ENCODE results near the gene NUTF2.

The NUTF2 gene

GRCh38 chr16:67865318-67865717, 18.6 kb downstream of the NUTF2 start:
- no peak for DNase-seq

GRCh38 chr16:67868290-67868689, 21.6 kb downstream of the NUTF2 start:
- DNase-seq, result no peak

GRCh38 chr16:67869653-67870052, 22.9 kb downstream of the NUTF2 start:
- DNase-seq, result no peak

- no peak for DNase-seq
Measured at GRCh38 chr16:67871256-67871655, 24.5 kb downstream of the NUTF2 start.

- DNase-seq, result no peak
Measured at GRCh38 chr16:67872131-67872630, 25.4 kb downstream of the NUTF2 start.

GRCh38 chr16:67872631-67873434, 26.1 kb downstream of the NUTF2 start, which contains the start of gene EDC4:
Gene EDC4 (plus strand): TSS chr16:67873052. CDS start chr16:67873262, 210 bp downstream.
- peak; percentile 29 for DNase-seq

- no peak for DNase-seq
Measured at GRCh38 chr16:67873435-67874370, 27.0 kb downstream of the NUTF2 start.

GRCh38 chr16:67874372-67874771, 27.6 kb downstream of the NUTF2 start:
- no peak for DNase-seq

- no peak for DNase-seq
Measured at GRCh38 chr16:67877064-67877463, 30.3 kb downstream of the NUTF2 start.

- DNase-seq, result no peak
Measured at GRCh38 chr16:67878232-67878631, 31.5 kb downstream of the NUTF2 start.

GRCh38 chr16:67878846-67879245, 32.1 kb downstream of the NUTF2 start:
- no peak for DNase-seq

GRCh38 chr16:67879462-67879861, 32.7 kb downstream of the NUTF2 start:
- DNase-seq, result no peak

GRCh38 chr16:67879936-67880335, 33.2 kb downstream of the NUTF2 start:
- DNase-seq, result no peak

- no peak for DNase-seq
Measured at GRCh38 chr16:67880584-67880983, 33.9 kb downstream of the NUTF2 start.

GRCh38 chr16:67881621-67882161, 35.0 kb downstream of the NUTF2 start:
- DNase-seq, result no peak

- DNase-seq, result no peak
Measured at GRCh38 chr16:67882374-67883145, 35.8 kb downstream of the NUTF2 start.

- no peak for DNase-seq
Measured at GRCh38 chr16:67883146-67883871, 36.6 kb downstream of the NUTF2 start.

GRCh38 chr16:67883872-67884261, 37.1 kb downstream of the NUTF2 start:
- peak; percentile 20 for DNase-seq

GRCh38 chr16:67884684-67885083, 38.0 kb downstream of the NUTF2 start, which contains the start of gene NRN1L:
Gene NRN1L (plus strand): TSS chr16:67884885. CDS start chr16:67884904, 19 bp downstream.
- DNase-seq, result peak; percentile 68

- DNase-seq, result no peak
Measured at GRCh38 chr16:67885545-67885944, 38.8 kb downstream of the NUTF2 start.

GRCh38 chr16:67885976-67886375, 39.2 kb downstream of the NUTF2 start:
- no peak for DNase-seq

GRCh38 chr16:67886387-67886786, 39.7 kb downstream of the NUTF2 start:
- no peak for DNase-seq

Data from NCI-H1105 treated with DMSO at 0.1 percent for 48 hours (cell line).